ENCODE data around the gene PPP3CA.

The PPP3CA gene

GRCh38 chr4:101066626-101067170, 280.6 kb downstream of the PPP3CA start:
- H3K4me3 ChIP-seq: no peak overlapping the region
- no peaks in the 10 kb centered on the region for H4K20me1 ChIP-seq
- no peak overlapping the region for H3K4me2 ChIP-seq
- H3K36me3 ChIP-seq: 0 out of 2 replicates have a peak, but pooled peaks cover 8% of the 10 kb centered on the region
- H3K27me3 ChIP-seq: no peaks in the 10 kb centered on the region
- H3K27ac ChIP-seq: no peak overlapping the region
- H3K4me1 ChIP-seq: no peaks in the 10 kb centered on the region
- no peak for TF ChIP-seq Cebpa-rat (IDR thresholded peaks at IDR 0.05)
- no peak overlapping the region for H3K9ac ChIP-seq
- no peaks in the 10 kb centered on the region for H3K9me3 ChIP-seq

DNA sequence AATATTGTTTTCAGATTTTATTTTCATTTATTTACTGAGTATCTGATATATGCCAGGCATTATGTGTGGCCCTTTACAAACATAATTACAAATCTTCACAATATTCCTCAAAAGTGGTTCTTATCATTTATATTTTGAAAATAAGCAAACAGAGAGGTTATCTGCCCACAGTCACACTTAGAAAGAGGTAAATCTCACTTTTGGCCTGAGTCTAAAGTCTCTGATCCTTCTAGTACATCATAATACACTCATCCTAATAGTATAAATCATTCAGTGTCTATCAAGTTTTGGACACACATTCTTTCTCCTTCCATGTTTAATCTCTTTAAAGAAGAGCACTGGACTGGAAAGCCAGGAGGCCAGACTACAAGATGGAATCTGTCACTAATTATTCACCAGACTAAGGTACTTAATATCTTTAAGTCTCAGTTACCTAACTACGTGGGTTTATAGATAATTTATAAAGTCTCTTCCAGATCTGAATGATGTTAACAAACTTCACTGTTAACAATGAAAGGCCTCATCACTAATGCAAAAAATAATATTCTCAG, 281.3 kb downstream of the PPP3CA start:
- no peak overlapping the region for H3K9ac ChIP-seq
- H3K4me1 ChIP-seq: no peaks in the 10 kb centered on the region
- H3K9me3 ChIP-seq: no peaks in the 10 kb centered on the region
- no peak overlapping the region for H3K4me3 ChIP-seq
- H3K27me3 ChIP-seq: no peaks in the 10 kb centered on the region
- no peak overlapping the region for H3K4me2 ChIP-seq
- 0 out of 2 replicates have a peak, but pooled peaks cover 8% of the 10 kb centered on the region for H3K36me3 ChIP-seq
- TF ChIP-seq Cebpa-rat (IDR thresholded peaks at IDR 0.05): no peak
- no peaks in the 10 kb centered on the region for H4K20me1 ChIP-seq
- no peak overlapping the region for H3K27ac ChIP-seq

GRCh38 chr4:101065346-101065745, 282.0 kb downstream of the PPP3CA start:
- H3K9ac ChIP-seq: no peak overlapping the region
- H3K4me3 ChIP-seq: no peak overlapping the region
- no peak overlapping the region for H3K27ac ChIP-seq
- H3K9me3 ChIP-seq: no peaks in the 10 kb centered on the region
- no peaks in the 10 kb centered on the region for H3K27me3 ChIP-seq
- no peak overlapping the region for H3K4me2 ChIP-seq
- no peaks in the 10 kb centered on the region for H4K20me1 ChIP-seq
- H3K36me3 ChIP-seq: 0 out of 2 replicates have a peak, but pooled peaks cover 8% of the 10 kb centered on the region
- no peak for TF ChIP-seq Cebpa-rat (IDR thresholded peaks at IDR 0.05)
- no peaks in the 10 kb centered on the region for H3K4me1 ChIP-seq

DNA sequence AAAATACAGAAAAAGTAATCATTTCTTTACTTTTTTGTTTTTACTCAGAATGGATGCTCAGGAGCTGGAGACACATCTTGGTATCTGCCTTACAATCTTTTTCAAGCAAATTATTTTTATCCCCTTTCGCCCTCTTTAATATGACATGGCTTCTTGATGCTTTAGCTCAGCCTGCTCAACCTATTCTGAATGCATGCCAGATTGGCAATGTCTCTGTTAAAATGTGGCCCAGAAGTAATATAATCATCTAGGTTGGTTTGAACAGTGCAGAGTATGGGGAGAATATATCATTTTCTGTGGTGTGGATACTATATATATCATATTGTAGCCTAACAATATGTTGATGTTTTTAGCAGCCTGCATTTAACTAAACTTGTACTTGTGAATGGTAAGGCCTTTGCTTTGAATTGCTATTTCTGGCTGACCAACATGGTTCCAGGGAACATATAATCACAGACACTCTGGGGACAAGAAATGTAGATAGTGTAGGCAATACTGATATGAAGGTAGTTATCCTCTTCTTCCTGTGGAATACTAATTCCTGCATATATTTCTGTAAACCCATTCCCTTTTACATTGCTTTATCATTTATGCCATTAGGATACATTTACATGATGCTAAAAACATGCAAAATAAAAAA, 282.7 kb downstream of the PPP3CA start:
- Histone ChIP-seq H3K9me3 (no peaks in the 10 kb centered on the region), H3K4me2 (no peak overlapping the region), H3K9ac (no peak overlapping the region), H3K27ac (no peak overlapping the region), H3K4me3 (no peak overlapping the region), H3K27me3 (no peaks in the 10 kb centered on the region), H3K36me3 (peaks cover 13% of the 10 kb centered on the region; the same call in 1 of the 2 replicates), H4K20me1 (no peaks in the 10 kb centered on the region), H3K4me1 (no peaks in the 10 kb centered on the region)
- TF ChIP-seq Cebpa-rat (IDR thresholded peaks at IDR 0.05): no peak

DNA sequence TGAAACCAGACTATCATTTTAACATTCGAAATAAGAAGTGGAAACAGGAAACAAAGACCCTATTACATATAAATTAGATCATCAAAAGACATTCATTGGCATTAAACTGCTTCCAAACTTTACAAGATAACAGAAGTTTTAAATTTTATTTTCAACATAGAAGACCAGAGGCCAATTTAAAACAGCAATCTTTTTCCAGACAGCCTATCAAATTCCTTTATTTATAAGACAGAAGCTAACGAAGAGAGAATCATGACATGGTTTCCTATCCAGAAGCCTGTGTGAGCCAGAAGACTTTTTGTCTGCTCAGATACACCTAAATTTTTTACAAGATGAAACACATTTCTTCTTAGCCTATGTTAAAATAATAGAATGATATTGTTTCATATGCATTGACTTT, 291.9 kb downstream of the PPP3CA start:
- Histone ChIP-seq H3K9ac (no peak overlapping the region), H4K20me1 (no peaks in the 10 kb centered on the region), H3K9me3 (no peaks in the 10 kb centered on the region), H3K4me1 (no peaks in the 10 kb centered on the region), H3K4me3 (no peak overlapping the region), H3K36me3 (peaks cover 7% of the 10 kb centered on the region; the same call in 1 of the 2 replicates), H3K4me2 (no peak overlapping the region), H3K27me3 (no peaks in the 10 kb centered on the region), H3K27ac (no peak overlapping the region)
- no peak for TF ChIP-seq Cebpa-rat (IDR thresholded peaks at IDR 0.05)

DNA sequence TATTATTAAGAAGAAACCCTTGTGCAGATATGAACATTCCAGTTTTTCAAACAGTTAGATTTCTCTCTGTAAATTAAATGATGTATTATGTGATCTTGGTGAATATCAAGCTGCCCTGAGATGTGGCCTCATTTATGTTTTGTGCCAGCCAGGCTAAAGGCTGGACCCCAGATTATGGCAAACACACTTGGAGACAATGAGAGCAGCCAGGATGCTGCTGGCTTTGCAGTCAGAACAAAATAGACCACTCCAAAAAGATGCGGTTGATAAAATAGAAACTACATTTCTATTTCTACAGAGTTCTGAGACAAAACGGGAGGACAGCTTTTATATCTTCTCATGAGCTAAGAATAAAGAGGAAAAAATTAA, 296.5 kb downstream of the PPP3CA start:
- no peaks in the 10 kb centered on the region for H4K20me1 ChIP-seq
- no peaks in the 10 kb centered on the region for H3K27me3 ChIP-seq
- H3K9me3 ChIP-seq: no peaks in the 10 kb centered on the region
- H3K4me2 ChIP-seq: no peak overlapping the region
- H3K36me3 ChIP-seq: no peaks in the 10 kb centered on the region
- H3K4me3 ChIP-seq: no peak overlapping the region
- no peak overlapping the region for H3K27ac ChIP-seq
- TF ChIP-seq Cebpa-rat (IDR thresholded peaks at IDR 0.05): no peak
- H3K9ac ChIP-seq: no peak overlapping the region
- no peaks in the 10 kb centered on the region for H3K4me1 ChIP-seq

DNA sequence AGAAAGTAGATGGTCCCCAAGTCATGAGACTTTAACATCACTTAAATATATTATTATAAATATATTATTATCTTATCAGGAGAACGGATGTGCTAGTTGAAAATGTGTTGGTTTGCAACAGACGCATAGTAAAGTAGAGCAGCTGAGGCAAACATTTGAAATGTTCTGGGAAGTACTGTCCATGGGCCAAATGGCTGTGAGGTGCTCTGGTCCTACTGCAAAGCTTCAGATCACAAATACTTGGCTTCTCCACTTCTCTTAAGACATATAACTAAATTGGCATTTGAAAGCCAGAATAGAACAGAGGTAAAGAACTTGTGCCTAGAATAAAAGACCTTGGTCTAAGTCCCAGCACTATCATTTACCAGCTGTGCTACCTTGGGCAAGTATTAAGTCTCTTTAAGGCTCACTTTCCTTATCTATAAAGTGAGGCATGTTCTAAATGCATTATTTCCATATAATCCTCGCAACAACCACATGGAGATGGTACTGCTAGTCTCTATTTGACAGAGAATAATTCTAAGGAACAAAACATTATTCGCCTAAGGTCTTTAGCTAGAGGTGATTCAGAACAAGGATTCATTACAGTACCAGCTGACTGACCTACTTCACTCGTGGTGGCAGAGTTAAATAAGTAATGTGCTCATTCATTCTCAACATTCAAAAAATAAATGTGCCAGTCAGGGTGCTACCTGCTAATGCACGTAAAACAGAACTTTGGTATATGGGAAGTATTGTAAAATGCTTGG, 297.1 kb downstream of the PPP3CA start:
- Histone ChIP-seq H4K20me1 (no peaks in the 10 kb centered on the region), H3K36me3 (no peaks in the 10 kb centered on the region), H3K4me3 (no peak overlapping the region), H3K27ac (no peak overlapping the region), H3K9me3 (no peaks in the 10 kb centered on the region), H3K4me1 (no peaks in the 10 kb centered on the region), H3K27me3 (no peaks in the 10 kb centered on the region), H3K4me2 (no peak overlapping the region), H3K9ac (no peak overlapping the region)
- TF ChIP-seq Cebpa-rat (IDR thresholded peaks at IDR 0.05): no peak

DNA sequence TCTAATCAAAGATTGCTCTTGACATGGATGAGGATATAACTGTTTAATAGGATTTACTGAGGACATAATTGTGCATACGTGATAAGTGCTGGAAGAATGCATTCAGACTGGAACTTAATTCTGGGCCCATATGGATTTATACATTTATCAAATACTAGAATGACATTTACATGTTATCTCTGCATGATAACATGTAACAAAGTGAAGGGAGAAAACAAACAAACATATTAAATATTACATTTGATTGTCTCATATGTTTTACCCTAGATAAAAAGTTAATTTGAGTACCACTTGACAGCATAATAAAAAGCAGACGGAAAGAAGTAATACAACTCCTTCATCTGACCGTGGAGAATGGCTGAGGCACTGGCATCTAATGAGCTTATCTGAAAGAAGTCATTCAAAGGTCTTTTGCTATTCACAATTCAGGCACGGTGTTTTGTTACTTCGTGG, 297.8 kb downstream of the PPP3CA start:
- Histone ChIP-seq H3K27me3 (no peaks in the 10 kb centered on the region), H3K27ac (no peak overlapping the region), H3K36me3 (no peaks in the 10 kb centered on the region), H3K9ac (no peak overlapping the region), H3K4me1 (no peaks in the 10 kb centered on the region), H3K4me3 (no peak overlapping the region), H4K20me1 (no peaks in the 10 kb centered on the region), H3K9me3 (no peaks in the 10 kb centered on the region), H3K4me2 (no peak overlapping the region)
- TF ChIP-seq Cebpa-rat (IDR thresholded peaks at IDR 0.05): no peak

DNA sequence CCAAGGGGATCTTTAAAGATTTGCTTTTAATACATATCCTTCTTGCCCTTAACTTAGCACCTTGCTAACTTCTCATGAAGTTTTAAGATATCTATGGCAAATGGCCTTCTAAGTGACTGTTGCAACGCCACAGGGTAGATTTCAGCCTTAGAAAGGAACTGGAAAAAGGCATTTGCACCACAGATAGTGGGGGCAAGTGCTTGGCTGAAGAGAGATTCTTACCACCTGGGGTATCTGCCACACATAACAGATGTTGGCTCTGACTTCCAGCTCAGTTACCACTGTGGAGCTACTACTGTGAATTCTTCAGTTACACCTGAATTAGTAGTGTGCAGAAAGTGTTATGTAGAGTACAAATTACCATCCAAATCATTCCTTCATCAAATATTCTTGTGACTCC, 302.6 kb downstream of the PPP3CA start:
- no peak overlapping the region for H3K27ac ChIP-seq
- H4K20me1 ChIP-seq: no peaks in the 10 kb centered on the region
- no peak overlapping the region for H3K9ac ChIP-seq
- H3K9me3 ChIP-seq: no peaks in the 10 kb centered on the region
- H3K36me3 ChIP-seq: no peaks in the 10 kb centered on the region
- TF ChIP-seq Cebpa-rat (IDR thresholded peaks at IDR 0.05): no peak
- H3K27me3 ChIP-seq: no peaks in the 10 kb centered on the region
- peaks cover 11% of the 10 kb centered on the region for H3K4me1 ChIP-seq
- no peak overlapping the region for H3K4me3 ChIP-seq
- H3K4me2 ChIP-seq: no peak overlapping the region

- no peaks in the 10 kb centered on the region for H3K9me3 ChIP-seq
- no peaks in the 10 kb centered on the region for H3K27me3 ChIP-seq
- H3K4me3 ChIP-seq: no peak overlapping the region
- no peaks in the 10 kb centered on the region for H4K20me1 ChIP-seq
- H3K9ac ChIP-seq: no peak overlapping the region
- H3K36me3 ChIP-seq: no peaks in the 10 kb centered on the region
- H3K4me1 ChIP-seq: peaks cover 23% of the 10 kb centered on the region
- no peak overlapping the region for H3K27ac ChIP-seq
- no peak overlapping the region for H3K4me2 ChIP-seq
- TF ChIP-seq Cebpa-rat (IDR thresholded peaks at IDR 0.05): no peak
These were observed 304.5 kb downstream of the PPP3CA start for GRCh38 chr4:101042847-101043246.

All from BLaER1 (cell line).